Measurements from ENCODE around the gene OSBPL3.
A peak's percentile ranks its signal among the peaks of the same experiment; 100 is the strongest.

OSBPL3 gene

DNA sequence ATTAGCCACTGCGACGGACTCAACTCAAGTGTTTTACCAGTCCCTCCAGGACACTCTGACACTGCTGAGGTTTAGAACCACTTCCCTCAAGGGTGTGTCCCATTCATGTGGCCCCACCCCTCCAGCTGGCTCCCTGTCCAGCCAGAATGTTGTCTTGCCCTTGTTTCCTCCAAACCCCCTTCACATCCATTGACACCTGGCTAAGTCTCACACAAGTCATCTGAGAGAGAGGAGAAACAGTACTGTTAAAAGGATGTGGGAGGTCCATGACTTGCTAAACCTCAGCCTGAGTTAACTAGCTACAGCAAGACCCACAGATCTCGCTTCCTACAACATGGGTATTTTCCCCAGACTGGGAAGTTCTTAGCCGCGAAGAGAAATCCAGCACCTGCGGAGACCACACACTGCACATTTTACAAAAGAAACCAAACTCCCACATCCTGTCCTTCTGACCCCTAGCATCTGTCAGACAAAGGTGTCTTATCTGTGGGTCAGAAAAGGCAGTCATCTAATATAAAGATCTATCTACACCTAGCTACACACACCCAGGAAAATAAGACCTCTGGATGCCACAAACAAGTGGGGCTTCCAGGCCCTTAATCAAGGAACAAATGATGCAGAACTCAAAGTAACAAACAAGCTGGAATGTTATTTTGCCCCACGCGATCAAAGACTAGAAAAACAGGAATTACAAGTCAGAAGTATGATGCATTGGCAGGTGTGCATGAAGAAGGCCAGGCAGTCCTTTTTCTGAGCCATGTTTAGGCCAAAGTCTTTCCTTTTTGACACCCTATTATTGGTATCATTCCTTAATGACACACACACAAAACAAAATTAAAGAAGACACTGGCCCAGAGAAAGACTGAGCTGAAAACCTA, 13.9 kb downstream of the OSBPL3 start:
- no peak for DNase-seq (ENCODE audit: low read depth, low spot score)
- Histone ChIP-seq H3K27ac (no peak overlapping the region), H3K36me3 (ENCODE audit: insufficient read depth, low read length) (no peaks in the 10 kb centered on the region), H3K9me3 (ENCODE audit: low read depth, low read length) (no peaks in the 10 kb centered on the region), H3K4me3 (no peak overlapping the region), H3K9ac (ENCODE audit: insufficient read length) (no peak overlapping the region)
- TF ChIP-seq FOXP2 (optimal IDR thresholded peaks at IDR 0.05; ENCODE audit: control extremely low read depth, extremely low read length, insufficient read depth) (no peak), POLR2AphosphoS5 (IDR thresholded peaks at IDR 0.05; ENCODE audit: borderline replicate concordance, low read depth, low read length) (no peak), EZH2 (IDR thresholded peaks at IDR 0.05) (no peak)

GRCh38 chr7:24964191-24964590, 15.8 kb downstream of the OSBPL3 start:
- H3K9me3 ChIP-seq (ENCODE audit: low read depth, low read length): no peaks in the 10 kb centered on the region
- TF ChIP-seq FOXP2 (optimal IDR thresholded peaks at IDR 0.05; ENCODE audit: control extremely low read depth, extremely low read length, insufficient read depth) (no peak), EZH2 (IDR thresholded peaks at IDR 0.05) (no peak), POLR2AphosphoS5 (IDR thresholded peaks at IDR 0.05; ENCODE audit: borderline replicate concordance, low read depth, low read length) (no peak)
- no peak overlapping the region for H3K9ac ChIP-seq (ENCODE audit: insufficient read length)
- H3K4me3 ChIP-seq: no peak overlapping the region
- H3K36me3 ChIP-seq (ENCODE audit: insufficient read depth, low read length): no peaks in the 10 kb centered on the region
- DNase-seq (ENCODE audit: low read depth, low spot score): no peak
- no peak overlapping the region for H3K27ac ChIP-seq

GRCh38 chr7:24963218-24963617, 16.8 kb downstream of the OSBPL3 start:
- no peaks in the 10 kb centered on the region for H3K9me3 ChIP-seq (ENCODE audit: low read depth, low read length)
- no peak for DNase-seq (ENCODE audit: low read depth, low spot score)
- no peak overlapping the region for H3K4me3 ChIP-seq
- H3K27ac ChIP-seq: peak overlapping the region; percentile 26; the same call in 1 of the 2 replicates
- no peaks in the 10 kb centered on the region for H3K36me3 ChIP-seq (ENCODE audit: insufficient read depth, low read length)
- no peak overlapping the region for H3K9ac ChIP-seq (ENCODE audit: insufficient read length)
- TF ChIP-seq POLR2AphosphoS5 (IDR thresholded peaks at IDR 0.05; ENCODE audit: borderline replicate concordance, low read depth, low read length): no peak
- TF ChIP-seq FOXP2 (optimal IDR thresholded peaks at IDR 0.05; ENCODE audit: control extremely low read depth, extremely low read length, insufficient read depth): no peak
- no peak for TF ChIP-seq EZH2 (IDR thresholded peaks at IDR 0.05)

- TF ChIP-seq FOXP2 (optimal IDR thresholded peaks at IDR 0.05; ENCODE audit: control extremely low read depth, extremely low read length, insufficient read depth): no peak
- no peak for TF ChIP-seq POLR2AphosphoS5 (IDR thresholded peaks at IDR 0.05; ENCODE audit: borderline replicate concordance, low read depth, low read length)
- TF ChIP-seq EZH2 (IDR thresholded peaks at IDR 0.05): no peak
- Histone ChIP-seq H3K4me3 (no peak overlapping the region), H3K9me3 (ENCODE audit: low read depth, low read length) (no peaks in the 10 kb centered on the region), H3K9ac (ENCODE audit: insufficient read length) (no peak overlapping the region), H3K36me3 (ENCODE audit: insufficient read depth, low read length) (no peaks in the 10 kb centered on the region), H3K27ac (no peak overlapping the region)
- no peak for DNase-seq (ENCODE audit: low read depth, low spot score)
Observed at GRCh38 chr7:24962418-24962962, 17.5 kb downstream of the OSBPL3 start.

DNA sequence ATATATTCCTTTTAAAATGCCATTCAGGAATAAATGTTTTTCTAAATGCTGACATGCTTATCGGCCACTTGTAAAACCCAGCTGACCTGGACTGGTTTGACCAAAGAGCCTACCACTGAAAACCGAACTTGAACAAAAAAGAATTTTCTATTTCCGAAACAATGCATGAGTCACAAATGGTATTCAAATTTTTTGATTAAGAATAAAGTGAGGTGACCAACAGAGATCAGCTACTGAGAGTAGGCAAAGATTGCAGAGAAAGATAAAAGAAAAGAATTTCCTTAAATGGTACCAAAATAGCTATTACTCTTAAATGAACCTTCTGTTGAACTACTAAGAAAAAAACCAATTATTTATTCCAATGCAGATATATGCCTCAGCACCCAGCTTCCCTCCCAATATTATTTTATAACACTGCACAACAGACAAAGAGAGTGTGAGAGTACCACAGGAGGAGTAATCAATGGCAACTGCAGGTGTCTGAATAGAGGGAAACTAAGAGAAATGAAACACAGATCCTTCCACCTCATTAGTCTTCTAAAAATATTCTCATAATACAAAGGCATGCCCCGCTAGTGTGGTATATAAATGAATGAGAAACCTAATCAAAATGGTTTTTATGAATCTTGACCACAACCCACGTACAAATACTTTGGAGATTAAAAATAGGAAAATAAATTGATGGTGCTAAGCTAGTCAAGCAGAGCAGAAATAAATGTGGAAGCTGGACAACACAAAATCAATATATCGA, 20.1 kb downstream of the OSBPL3 start:
- H3K9ac ChIP-seq (ENCODE audit: insufficient read length): no peak overlapping the region
- H3K27ac ChIP-seq: no peak overlapping the region
- TF ChIP-seq POLR2AphosphoS5 (IDR thresholded peaks at IDR 0.05; ENCODE audit: borderline replicate concordance, low read depth, low read length) (no peak), EZH2 (IDR thresholded peaks at IDR 0.05) (no peak)
- no peaks in the 10 kb centered on the region for H3K9me3 ChIP-seq (ENCODE audit: low read depth, low read length)
- no peak overlapping the region for H3K4me3 ChIP-seq
- no peaks in the 10 kb centered on the region for H3K36me3 ChIP-seq (ENCODE audit: insufficient read depth, low read length)
- DNase-seq (ENCODE audit: low read depth, low spot score): no peak

GRCh38 chr7:24958399-24958798, 21.6 kb downstream of the OSBPL3 start:
- no peak overlapping the region for H3K27ac ChIP-seq
- no peak for DNase-seq (ENCODE audit: low read depth, low spot score)
- H3K9ac ChIP-seq (ENCODE audit: insufficient read length): no peak overlapping the region
- no peaks in the 10 kb centered on the region for H3K36me3 ChIP-seq (ENCODE audit: insufficient read depth, low read length)
- TF ChIP-seq FOXP2 (optimal IDR thresholded peaks at IDR 0.05; ENCODE audit: control extremely low read depth, extremely low read length, insufficient read depth) (no peak), POLR2AphosphoS5 (IDR thresholded peaks at IDR 0.05; ENCODE audit: borderline replicate concordance, low read depth, low read length) (no peak)
- no peaks in the 10 kb centered on the region for H3K9me3 ChIP-seq (ENCODE audit: low read depth, low read length)
- H3K4me3 ChIP-seq: no peak overlapping the region

- no peak overlapping the region for H3K27ac ChIP-seq
- H3K4me3 ChIP-seq: no peak overlapping the region
- TF ChIP-seq EZH2 (IDR thresholded peaks at IDR 0.05): no peak
- TF ChIP-seq FOXP2 (optimal IDR thresholded peaks at IDR 0.05; ENCODE audit: control extremely low read depth, extremely low read length, insufficient read depth): no peak
- TF ChIP-seq POLR2AphosphoS5 (IDR thresholded peaks at IDR 0.05; ENCODE audit: borderline replicate concordance, low read depth, low read length): no peak
- no peak overlapping the region for H3K9ac ChIP-seq (ENCODE audit: insufficient read length)
- H3K36me3 ChIP-seq (ENCODE audit: insufficient read depth, low read length): no peaks in the 10 kb centered on the region
- no peak for DNase-seq (ENCODE audit: low read depth, low spot score)
- no peaks in the 10 kb centered on the region for H3K9me3 ChIP-seq (ENCODE audit: low read depth, low read length)
Observed at GRCh38 chr7:24956021-24956420, 24.0 kb downstream of the OSBPL3 start.

- H3K4me3 ChIP-seq: no peak overlapping the region
- no peaks in the 10 kb centered on the region for H3K36me3 ChIP-seq (ENCODE audit: insufficient read depth, low read length)
- H3K27ac ChIP-seq: no peak overlapping the region
- H3K9me3 ChIP-seq (ENCODE audit: low read depth, low read length): no peaks in the 10 kb centered on the region
- no peak overlapping the region for H3K9ac ChIP-seq (ENCODE audit: insufficient read length)
- no peak for TF ChIP-seq EZH2 (IDR thresholded peaks at IDR 0.05)
- no peak for TF ChIP-seq POLR2AphosphoS5 (IDR thresholded peaks at IDR 0.05; ENCODE audit: borderline replicate concordance, low read depth, low read length)
- TF ChIP-seq FOXP2 (optimal IDR thresholded peaks at IDR 0.05; ENCODE audit: control extremely low read depth, extremely low read length, insufficient read depth): no peak
- DNase-seq (ENCODE audit: low read depth, low spot score): no peak
Observed at GRCh38 chr7:24955313-24955712, 24.7 kb downstream of the OSBPL3 start.
